Stomach smooth muscle (tissue), 2 donors: ENCODE data around the gene IKZF1.

Experiments used
- H3K27ac ChIP-seq: one replicate; pipeline ENCODE4 v1.7.0; 2013; ENCODE audit warnings: mild to moderate bottlenecking, low read length, inconsistent platforms
- H3K27me3 ChIP-seq, 2 donors: one replicate each; pipeline ENCODE4 v1.7.0; 2013; ENCODE audit warnings: low read length in 2 of 2; ENCODE audit not compliant: insufficient read depth in 2 of 2, control insufficient read depth in 1 of 2
- H3K36me3 ChIP-seq, 2 donors: one replicate each; pipeline ENCODE4 v1.7.0; 2013; ENCODE audit warnings: low read length in 2 of 2; ENCODE audit not compliant: control insufficient read depth in 2 of 2, insufficient read depth in 2 of 2
- H3K4me1 ChIP-seq: one replicate; pipeline ENCODE4 v1.7.0; 2013; ENCODE audit warnings: low read length; ENCODE audit not compliant: control insufficient read depth, insufficient read depth
- H3K4me3 ChIP-seq, 2 donors: one replicate each; pipeline ENCODE4 v1.7.0; 2013; ENCODE audit warnings: low read length in 2 of 2
- H3K9ac ChIP-seq, 2 donors: one replicate each; pipeline ENCODE4 v1.7.0; 2013; ENCODE audit warnings: low read length in 2 of 2, mild to moderate bottlenecking in 1 of 2
- H3K9me3 ChIP-seq, 2 donors: one replicate each; pipeline ENCODE4 v1.7.0; 2013; ENCODE audit warnings: low read length in 2 of 2; ENCODE audit not compliant: control insufficient read depth in 2 of 2
- donor health status: healthy.
- donor health status: Pancreatic carcinoma.

The IKZF1 gene

GRCh38 chr7:50324113-50324512 is 19.6 kb downstream of the IKZF1 start:
- H3K36me3 ChIP-seq = no peaks in the 10 kb centered on the region
- no peaks in the 10 kb centered on the region for H3K9me3 ChIP-seq
- no peak overlapping the region for H3K4me3 ChIP-seq
- no peak overlapping the region for H3K27ac ChIP-seq
- no peak overlapping the region for H3K9ac ChIP-seq
- H3K27me3 ChIP-seq = peaks cover 0 to 2% of the 10 kb centered on the region in 2 donors
- H3K4me1 ChIP-seq = no peaks in the 10 kb centered on the region

DNA sequence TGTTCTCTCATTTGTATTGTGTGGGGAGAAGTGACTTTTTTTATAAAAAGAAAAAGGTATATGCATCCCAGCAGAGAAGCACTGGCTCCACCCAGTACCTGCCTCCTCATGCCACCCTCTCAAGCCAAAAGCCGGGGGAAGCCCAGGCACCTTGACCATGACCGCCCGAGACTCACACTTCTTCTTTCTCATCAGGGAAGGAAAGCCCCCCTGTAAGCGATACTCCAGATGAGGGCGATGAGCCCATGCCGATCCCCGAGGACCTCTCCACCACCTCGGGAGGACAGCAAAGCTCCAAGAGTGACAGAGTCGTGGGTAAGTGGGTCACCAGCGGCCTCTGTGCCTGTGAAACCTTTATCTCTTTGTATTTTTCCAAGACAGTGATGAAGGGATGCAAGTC is 22.9 kb downstream of the IKZF1 start:
- Histone ChIP-seq H3K4me3 (no peak overlapping the region), H3K27me3 (peaks cover 0 to 5% of the 10 kb centered on the region in 2 donors), H3K36me3 (no peaks in the 10 kb centered on the region), H3K27ac (no peak overlapping the region), H3K9ac (no peak overlapping the region), H3K9me3 (no peaks in the 10 kb centered on the region), H3K4me1 (no peaks in the 10 kb centered on the region)

DNA sequence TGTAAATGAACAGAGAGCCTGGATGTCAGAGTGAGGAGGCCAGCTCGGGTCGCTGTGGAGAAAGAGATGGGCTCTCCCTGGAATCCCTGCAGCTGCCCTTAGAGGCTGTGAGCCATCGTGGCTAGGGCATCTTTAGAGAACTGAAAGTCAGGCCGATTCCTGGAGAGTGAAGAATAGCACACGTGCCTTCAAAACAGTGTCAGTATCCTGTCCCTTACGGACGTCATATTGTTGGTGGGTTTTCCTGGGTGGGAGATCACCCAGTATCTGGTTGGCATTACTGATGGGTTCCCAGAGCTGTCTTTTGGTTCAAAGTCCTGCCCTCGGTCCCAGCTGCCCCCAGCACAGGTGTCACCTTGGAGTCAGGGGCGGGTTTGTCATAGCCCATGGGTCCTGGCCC is 25.3 kb downstream of the IKZF1 start:
- no peak overlapping the region for H3K27ac ChIP-seq
- no peaks in the 10 kb centered on the region for H3K4me1 ChIP-seq
- H3K27me3 ChIP-seq = peaks cover 0 to 9% of the 10 kb centered on the region in 2 donors
- no peak overlapping the region for H3K4me3 ChIP-seq
- no peak overlapping the region for H3K9ac ChIP-seq
- H3K9me3 ChIP-seq = no peaks in the 10 kb centered on the region
- no peaks in the 10 kb centered on the region for H3K36me3 ChIP-seq

DNA sequence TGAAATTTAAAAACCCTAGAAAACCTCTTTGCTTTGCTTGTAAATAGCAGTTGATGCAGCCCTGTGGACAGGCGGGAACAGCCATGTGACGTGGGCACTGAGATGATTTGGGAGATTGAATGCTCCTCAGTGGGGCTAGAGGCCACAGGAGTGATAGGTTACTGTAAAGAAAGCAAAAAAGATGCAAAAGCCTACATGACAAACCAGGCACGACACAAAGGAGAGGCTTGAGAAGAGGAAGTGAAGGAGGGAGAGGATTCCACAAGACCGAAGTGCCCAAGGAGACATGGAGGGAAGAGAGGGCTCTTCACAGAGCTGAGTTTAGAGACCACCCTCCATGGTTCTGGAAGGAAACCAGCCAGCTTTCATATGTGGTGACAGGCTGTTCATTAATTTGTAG is 25.7 kb downstream of the IKZF1 start:
- no peaks in the 10 kb centered on the region for H3K36me3 ChIP-seq
- H3K9ac ChIP-seq = no peak overlapping the region
- no peaks in the 10 kb centered on the region for H3K9me3 ChIP-seq
- no peaks in the 10 kb centered on the region for H3K4me1 ChIP-seq
- peaks cover 0 to 10% of the 10 kb centered on the region in 2 donors for H3K27me3 ChIP-seq
- H3K4me3 ChIP-seq = no peak overlapping the region
- H3K27ac ChIP-seq = no peak overlapping the region

- Histone ChIP-seq H3K4me3 (no peak overlapping the region), H3K27me3 (peaks cover 0 to 12% of the 10 kb centered on the region in 2 donors), H3K9ac (no peak overlapping the region), H3K27ac (no peak overlapping the region), H3K4me1 (peaks cover 2% of the 10 kb centered on the region), H3K36me3 (no peaks in the 10 kb centered on the region), H3K9me3 (no peaks in the 10 kb centered on the region)
These were observed 26.2 kb downstream of the IKZF1 start for GRCh38 chr7:50330696-50331095.

DNA sequence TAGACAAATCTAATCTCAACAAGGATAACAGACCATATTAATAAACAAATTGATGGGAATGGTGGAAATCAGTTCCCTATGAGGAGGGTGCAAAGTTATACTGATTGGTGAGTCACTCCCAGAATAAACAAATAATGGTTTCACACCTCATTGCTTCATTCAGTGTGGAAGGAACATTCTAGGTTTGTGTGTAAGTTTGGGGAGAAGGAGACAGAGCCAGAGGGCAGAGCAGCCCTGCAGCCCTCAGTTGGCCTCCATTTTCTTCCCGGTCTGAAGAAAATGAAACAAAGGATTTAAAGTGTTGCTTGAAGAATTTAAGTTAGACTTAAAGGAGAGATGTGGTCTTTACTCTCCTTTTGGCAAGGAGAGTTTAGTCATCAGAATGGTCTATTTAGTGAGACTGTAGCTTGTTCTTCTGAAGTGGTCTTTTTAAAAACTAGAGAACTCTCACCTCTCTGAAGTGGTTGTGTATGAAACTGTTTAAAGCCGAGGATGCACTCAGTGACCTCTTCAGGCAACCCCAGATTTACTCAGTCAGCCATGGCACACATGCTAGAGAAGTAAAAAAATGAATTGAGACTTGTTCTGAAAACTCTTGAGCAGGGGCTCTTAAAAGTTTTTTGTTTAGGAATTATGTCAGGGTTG is 27.2 kb downstream of the IKZF1 start:
- Histone ChIP-seq H3K9ac (no peak overlapping the region), H3K4me3 (no peak overlapping the region), H3K27ac (no peak overlapping the region), H3K9me3 (no peaks in the 10 kb centered on the region), H3K4me1 (peaks cover 5% of the 10 kb centered on the region), H3K36me3 (no peaks in the 10 kb centered on the region), H3K27me3 (peaks cover 2 to 12% of the 10 kb centered on the region in 2 donors)

- Histone ChIP-seq H3K36me3 (no peaks in the 10 kb centered on the region), H3K9me3 (no peaks in the 10 kb centered on the region), H3K9ac (no peak overlapping the region), H3K4me1 (peaks cover 5% of the 10 kb centered on the region), H3K27ac (no peak overlapping the region), H3K27me3 (peaks cover 2 to 14% of the 10 kb centered on the region in 2 donors), H3K4me3 (no peak overlapping the region)
These were observed 28.0 kb downstream of the IKZF1 start for GRCh38 chr7:50332241-50333165.

DNA sequence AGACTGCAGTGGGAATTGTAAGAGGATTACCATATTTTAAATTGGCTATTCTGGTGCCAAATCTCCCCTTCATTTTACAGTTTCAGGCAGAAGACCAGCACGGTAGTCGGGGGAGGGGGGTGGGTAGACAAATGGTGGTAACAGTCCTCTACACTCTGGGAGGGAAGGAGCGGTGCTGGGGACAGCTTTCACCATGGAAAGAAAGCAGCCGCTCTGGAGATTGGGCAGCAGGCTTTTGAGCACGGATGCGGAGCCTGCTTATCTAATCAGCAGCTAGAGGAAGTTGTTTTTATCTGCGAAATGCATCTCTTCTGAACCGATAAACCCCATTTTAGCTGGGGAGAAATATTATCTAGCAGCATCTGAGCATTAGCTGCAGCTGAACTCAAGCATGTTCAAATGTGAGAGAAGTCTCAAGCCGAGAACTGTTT is 28.7 kb downstream of the IKZF1 start:
- H3K4me1 ChIP-seq = peaks cover 5% of the 10 kb centered on the region
- peaks cover 2 to 14% of the 10 kb centered on the region in 2 donors for H3K27me3 ChIP-seq
- no peak overlapping the region for H3K27ac ChIP-seq
- no peaks in the 10 kb centered on the region for H3K36me3 ChIP-seq
- no peak overlapping the region for H3K9ac ChIP-seq
- H3K4me3 ChIP-seq = no peak overlapping the region
- H3K9me3 ChIP-seq = no peaks in the 10 kb centered on the region

- peaks cover 2 to 14% of the 10 kb centered on the region in 2 donors for H3K27me3 ChIP-seq
- no peak overlapping the region for H3K9ac ChIP-seq
- H3K4me1 ChIP-seq = peaks cover 5% of the 10 kb centered on the region
- no peaks in the 10 kb centered on the region for H3K36me3 ChIP-seq
- no peak overlapping the region for H3K27ac ChIP-seq
- no peak overlapping the region for H3K4me3 ChIP-seq
- no peaks in the 10 kb centered on the region for H3K9me3 ChIP-seq
These were observed 30.0 kb downstream of the IKZF1 start for GRCh38 chr7:50334341-50334994.

DNA sequence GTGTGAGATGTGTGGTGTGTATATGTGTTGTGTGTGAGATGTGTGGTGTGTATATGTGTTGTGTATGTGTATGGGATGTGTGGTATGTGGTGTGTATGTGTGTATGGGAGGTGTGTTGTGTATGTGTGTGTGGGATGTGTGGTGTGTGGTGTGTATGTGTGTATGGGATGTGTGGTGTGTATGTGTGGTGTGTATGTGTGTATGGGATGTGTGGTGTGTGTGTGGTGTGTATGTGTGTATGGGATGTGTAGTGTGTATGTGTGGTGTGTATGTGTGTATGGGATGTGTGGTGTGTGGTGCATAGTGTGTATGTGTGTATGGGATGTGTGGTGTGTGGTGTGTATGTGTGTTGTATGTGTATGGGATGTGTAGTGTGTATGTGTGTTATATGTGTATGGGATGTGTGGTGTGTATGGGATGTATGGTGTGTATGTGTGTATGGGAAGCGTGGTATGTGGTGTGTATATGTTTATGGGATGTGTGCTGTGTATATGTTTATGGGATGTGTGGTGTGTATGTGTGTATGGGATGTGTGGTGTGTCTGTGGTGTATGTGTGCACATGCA is 30.8 kb downstream of the IKZF1 start:
- Histone ChIP-seq H3K27me3 (peaks cover 2 to 14% of the 10 kb centered on the region in 2 donors), H3K27ac (no peak overlapping the region), H3K4me3 (no peak overlapping the region), H3K9me3 (no peaks in the 10 kb centered on the region), H3K9ac (no peak overlapping the region), H3K36me3 (no peaks in the 10 kb centered on the region), H3K4me1 (peaks cover 5% of the 10 kb centered on the region)
